H1 (cell line): Measurements from ENCODE around the gene COMT.

Experiments used
- ATF3 ChIP-seq: IDR thresholded peaks from 2 replicates; pipeline ENCODE4 v1.6.1; 2011; ENCODE audit warnings: low read depth, mild to moderate bottlenecking, low read length; ENCODE audit not compliant: insufficient read depth
- CTCF ChIP-seq, 3 experiments: IDR thresholded peaks; 1 replicate in 2 of 3; 2 replicates in 1 of 3; pipeline versions ENCODE4 v1.5.1 to v1.6.1; 2011; ENCODE audit warnings: low read length in 3 of 3, mild to moderate bottlenecking in 3 of 3, inconsistent platforms in 2 of 3, low read depth in 1 of 3, moderate library complexity in 1 of 3; ENCODE audit not compliant: insufficient read depth in 1 of 3; ENCODE audit errors: control extremely low read depth in 1 of 3
- EP300 ChIP-seq, 2 experiments: IDR thresholded peaks; 1 replicate in 1 of 2; 2 replicates in 1 of 2; pipeline ENCODE4 v1.6.1; 2011 to 2012; ENCODE audit warnings: low read depth in 2 of 2, low read length in 2 of 2, mild to moderate bottlenecking in 2 of 2, borderline replicate concordance in 1 of 2, inconsistent platforms in 1 of 2, moderate library complexity in 1 of 2
- JUN ChIP-seq: IDR thresholded peaks from 2 replicates; pipeline ENCODE4 v1.6.1; 2011; ENCODE audit warnings: low read depth, mild to moderate bottlenecking, improper control_type of control experiment, low read length
- POLR2A ChIP-seq, 2 experiments: IDR thresholded peaks; 1 replicate in 1 of 2; 2 replicates in 1 of 2; pipeline ENCODE4 v1.6.1; 2011; ENCODE audit warnings: low read depth in 2 of 2, low read length in 2 of 2, mild to moderate bottlenecking in 2 of 2; ENCODE audit errors: control extremely low read depth in 1 of 2
- RAD21 ChIP-seq, 2 experiments: IDR thresholded peaks in 1 of 2; conservative IDR thresholded peaks in 1 of 2; 2 replicates each; pipeline ENCODE4 v1.6.1; 2011; ENCODE audit warnings: low read depth in 2 of 2, low read length in 2 of 2, improper control_type of control experiment in 1 of 2, inconsistent platforms in 1 of 2, mild to moderate bottlenecking in 1 of 2, moderate library complexity in 1 of 2
- RFX5 ChIP-seq: IDR thresholded peaks from 2 replicates; pipeline ENCODE4 v1.6.1; 2011; ENCODE audit warnings: low read depth, low read length, improper control_type of control experiment, borderline replicate concordance
- SP1 ChIP-seq: IDR thresholded peaks from 2 replicates; pipeline ENCODE4 v1.6.1; 2011; ENCODE audit warnings: low read depth, low read length
- SRF ChIP-seq: IDR thresholded peaks from 2 replicates; pipeline ENCODE4 v1.6.1; 2011; ENCODE audit warnings: mild to moderate bottlenecking, low read depth, low read length, moderate library complexity
- YY1 ChIP-seq: IDR thresholded peaks from 2 replicates; pipeline ENCODE4 v1.6.1; 2011; ENCODE audit warnings: low read depth, mild to moderate bottlenecking, low read length
- ZNF274 ChIP-seq: IDR thresholded peaks from 2 replicates; pipeline ENCODE4 v1.7.0; 2012; ENCODE audit warnings: low read length, borderline replicate concordance; ENCODE audit errors: extremely low read depth

GRCh38 chr22:19988331-19988808, 46.8 kb downstream of the COMT start:
- TF ChIP-seq CTCF (IDR thresholded peaks at IDR 0.05; ENCODE audit: control extremely low read depth in 1 of 3, insufficient read depth in 1 of 3, low read depth in 1 of 3, low read length in 3 of 3), result no peak
- no peak for TF ChIP-seq RFX5
- TF ChIP-seq JUN, result no peak
- TF ChIP-seq YY1, result no peak
- TF ChIP-seq ZNF274, result no peak
- no peak for TF ChIP-seq EP300 (IDR thresholded peaks at IDR 0.05; ENCODE audit: borderline replicate concordance in 1 of 2, low read depth in 2 of 2, low read length in 2 of 2)
- no peak for TF ChIP-seq SRF
- no peak for TF ChIP-seq POLR2A (IDR thresholded peaks at IDR 0.05; ENCODE audit: control extremely low read depth in 1 of 2, low read depth in 2 of 2, low read length in 2 of 2)
- no peak for TF ChIP-seq RAD21 (IDR thresholded peaks at IDR 0.05 in 1 of 2, conservative IDR thresholded peaks at IDR 0.05 in 1 of 2; ENCODE audit: low read depth in 2 of 2, low read length in 2 of 2)
- no peak for TF ChIP-seq ATF3
- TF ChIP-seq SP1, result no peak
